Mucosa of descending colon (tissue), 3 donors: ENCODE data around the gene CORIN. TPM values are rescaled to one million over a fixed set of nuclear protein-coding genes. Genes with fewer than 3 reads are reported as not detected.

Experiments
- ATAC-seq: fragments of 200-7000 bp; cut with Tn5 transposase; one replicate; pipeline ENCODE4 v1.9.1; 2020; ENCODE audit warnings: mild to moderate bottlenecking, moderate library complexity
- DNase-seq, 3 donors: peaks; one replicate each; pipeline ENCODE4 v3.0.0-alpha.2; 2020
- H3K36me3 ChIP-seq: fragments of 200-600 bp; one replicate; pipeline ENCODE4 v1.8.0; 2021; ENCODE audit warnings: low read depth, mild to moderate bottlenecking
- H3K4me1 ChIP-seq: fragments of 200-600 bp; one replicate; pipeline ENCODE4 v1.8.0; 2021; ENCODE audit warnings: low read depth, mild to moderate bottlenecking
- H3K4me3 ChIP-seq: fragments of 200-600 bp; one replicate; pipeline ENCODE4 v1.8.0; 2021; ENCODE audit warnings: mild to moderate bottlenecking
- H3K9me3 ChIP-seq: fragments of 200-600 bp; one replicate; pipeline ENCODE4 v1.8.0; 2021; ENCODE audit warnings: mild to moderate bottlenecking
- CTCF ChIP-seq: fragments of 200-600 bp; IDR thresholded peaks from one replicate; pipeline ENCODE4 v1.8.0; 2022; ENCODE audit warnings: antibody characterized with exemption, mild to moderate bottlenecking
- intact Hi-C, 2 donors: fragments of 100-400 bp; cut with DNase I in 1 of 2; cut with micrococcal nuclease in 1 of 2; formaldehyde crosslinking; loops; one replicate each; pipeline versions ENCODE4 v1.11.0 to v1.11.1; 2022; cut with DNase I, micrococcal nuclease
- total RNA-seq, 3 donors: library from RNA; stranded (reverse); fragmentation: NEBNext Ultra II Directional in 2 of 3; extraction: Animal tissue kit (Norgen Biotek cat#: 25700) in 2 of 3; gene quantifications; one replicate each; pipeline versions ENCODE4 v1.2.1 to v1.2.4, GENCODE V29; 2021 to 2023
- donor health status: DM: no; HTN: no; CAD: no; lungs with moderate emphysema.
- donor health status: DM: no; HTN: no; CAD: no.
- donor health status: DM: no; HTN: yes; CAD: no.

The CORIN gene
- total RNA-seq, 3 donors from 2014 or later = 0.41 to 0.52 (median 0.47) TPM

GRCh38 chr4:47731182-47731581, 106.7 kb downstream of the CORIN start:
- Histone ChIP-seq H3K36me3 (no peaks in the 10 kb centered on the region), H3K9me3 (no peaks in the 10 kb centered on the region), H3K4me3 (no peak overlapping the region), H3K4me1 (no peaks in the 10 kb centered on the region)
- ATAC-seq (no peak), DNase-seq (no peak)
- intact Hi-C loops = no loop called here
- no peak for TF ChIP-seq CTCF

DNA sequence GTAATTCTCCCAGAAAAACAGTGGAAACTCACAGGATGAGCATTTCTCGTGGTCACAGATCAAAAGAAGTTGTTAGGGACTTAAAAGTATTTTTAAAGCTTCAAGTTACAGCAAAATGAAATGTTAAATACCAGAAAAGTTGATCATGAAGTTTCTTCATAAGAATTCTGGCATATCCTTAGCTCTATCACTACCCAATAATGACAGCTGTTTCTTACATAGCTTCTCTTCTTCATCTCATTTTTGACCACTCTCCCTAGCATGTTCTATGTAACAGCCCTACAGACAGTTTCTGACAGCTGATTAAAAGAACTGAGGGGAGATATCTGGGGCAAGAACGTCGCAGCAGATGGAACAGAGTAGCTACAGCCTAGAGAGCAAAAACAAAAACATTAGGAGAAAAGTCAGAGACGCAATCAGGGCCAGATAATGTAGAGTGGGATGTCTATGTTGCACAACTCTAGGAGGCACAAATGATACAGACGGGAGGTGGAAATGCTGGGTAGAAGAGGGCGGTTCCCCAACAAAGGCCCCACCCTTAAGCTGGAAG, 108.7 kb downstream of the CORIN start:
- no peak for ATAC-seq
- intact Hi-C loops = no loop called here

DNA sequence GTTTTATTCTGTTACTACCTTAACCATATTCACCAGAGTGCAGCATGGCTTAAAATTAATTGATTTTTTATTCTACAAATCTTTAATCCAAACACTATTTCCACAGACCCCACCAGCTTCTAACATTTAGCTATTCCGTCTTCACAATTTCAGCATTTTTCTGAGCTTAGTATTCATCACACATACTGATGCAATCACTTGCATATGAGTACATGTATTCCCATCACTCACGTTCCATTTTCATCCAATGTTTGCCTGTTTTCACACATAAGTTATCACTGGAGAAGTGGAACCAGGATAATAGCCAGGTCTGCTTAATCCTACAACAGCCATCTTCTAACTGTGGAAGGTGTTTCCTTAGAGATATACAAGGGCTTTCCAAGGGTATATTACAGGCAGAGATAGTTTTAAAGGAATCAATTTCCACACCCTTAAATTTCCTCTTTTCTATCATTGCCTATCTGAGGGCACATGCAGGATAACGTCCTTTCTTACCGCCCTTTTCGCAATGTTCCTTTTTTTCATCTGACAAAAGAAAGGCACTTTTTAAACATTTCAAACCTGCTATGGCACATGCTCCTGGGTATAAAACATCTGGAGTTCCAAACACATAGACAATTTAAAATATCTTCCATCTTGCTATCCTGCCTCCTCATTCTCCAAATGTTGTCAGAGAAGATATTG, 115.8 kb downstream of the CORIN start:
- no peaks in the 10 kb centered on the region for H3K9me3 ChIP-seq
- no peaks in the 10 kb centered on the region for H3K36me3 ChIP-seq
- TF ChIP-seq CTCF = no peak
- no peaks in the 10 kb centered on the region for H3K4me1 ChIP-seq
- intact Hi-C loops = no loop called here
- H3K4me3 ChIP-seq = no peak overlapping the region
- DNase-seq (no peak), ATAC-seq (no peak)

More for the DNA sequence above, 108.7 kb downstream of the CORIN start:
- Histone ChIP-seq H3K4me1 (no peaks in the 10 kb centered on the region), H3K4me3 (no peak overlapping the region), H3K36me3 (no peaks in the 10 kb centered on the region), H3K9me3 (no peaks in the 10 kb centered on the region)
- TF ChIP-seq CTCF = no peak
- DNase-seq = no peak

GRCh38 chr4:47721485-47721884, 116.4 kb downstream of the CORIN start:
- no peak for ATAC-seq
- no peak for TF ChIP-seq CTCF
- intact Hi-C loops = no loop called here
- Histone ChIP-seq H3K4me3 (no peak overlapping the region), H3K4me1 (no peaks in the 10 kb centered on the region), H3K36me3 (no peaks in the 10 kb centered on the region), H3K9me3 (no peaks in the 10 kb centered on the region)
- no peak for DNase-seq

DNA sequence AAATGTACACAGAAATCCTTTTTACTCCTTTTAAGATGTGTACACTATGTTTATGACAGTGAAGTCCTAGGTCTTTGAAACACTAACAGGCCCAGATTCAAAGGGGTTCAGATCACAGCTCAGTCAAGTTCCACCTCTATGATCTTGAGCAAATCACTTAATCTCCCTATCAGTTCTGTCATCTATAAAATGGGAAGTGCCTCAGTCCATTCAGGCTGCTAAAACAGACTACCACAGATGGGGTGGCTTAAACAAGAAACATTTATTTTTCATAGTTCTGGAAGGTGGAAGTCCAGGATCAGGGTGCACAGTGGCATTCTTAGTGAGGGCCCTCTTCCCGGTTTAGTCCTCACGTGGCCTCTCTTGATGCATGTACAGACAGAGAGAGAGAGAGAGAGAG, 117.1 kb downstream of the CORIN start:
- Histone ChIP-seq H3K36me3 (no peaks in the 10 kb centered on the region), H3K4me1 (no peaks in the 10 kb centered on the region), H3K9me3 (no peaks in the 10 kb centered on the region), H3K4me3 (no peak overlapping the region)
- no peak for DNase-seq
- no peak for TF ChIP-seq CTCF
- intact Hi-C loops = no loop called here
- no peak for ATAC-seq
